SK-N-SH (cell line): ENCODE results near the gene CTNNA3. TPM values are rescaled to one million over a fixed set of nuclear protein-coding genes. Genes with fewer than 3 reads are reported as not detected.

ENCODE experiments used
- CTCF ChIA-PET: fragments of 300-600, 350-600 bp; formaldehyde crosslinking; extraction: SDS; loops from one replicate; lab custom pipeline; 2021; lab: Yijun Ruan, JAX
- POLR2A ChIA-PET: fragments of 350-600 bp; sonication (Branson Sonifier 250); formaldehyde crosslinking; extraction: SDS; loops from one replicate; lab custom pipeline; 2020; ENCODE audit warnings: antibody characterized with exemption, inconsistent platforms; lab: Yijun Ruan, JAX
- DNase-seq: peaks from one replicate; pipeline ENCODE4 v3.0.0; 2012
- H2AFZ ChIP-seq: fragments of 200-600 bp; sonication (generic); 2 replicates; pipeline ENCODE4 v1.8.1; 2016; ENCODE audit warnings: antibody characterized with exemption, mild to moderate bottlenecking, low read depth
- H3F3A ChIP-seq: fragments of 200-600 bp; sonication (generic); replicated peaks from 2 replicates; pipeline ENCODE3; 2016; ENCODE audit warnings: antibody characterized with exemption, mild to moderate bottlenecking; ENCODE audit not compliant: insufficient read depth
- H3K27ac ChIP-seq, 2 experiments: fragments of 200-500 bp in 1 of 2; fragments of 200-600 bp in 1 of 2; sonication (Bioruptor generic) in 1 of 2; sonication (generic), shearing (Covaris generic) in 1 of 2; 2 replicates each; pipeline versions ENCODE4 v1.5.1 to v1.6.1; 2014 to 2016; ENCODE audit warnings: low read depth in 2 of 2, inconsistent platforms in 1 of 2, low read length in 1 of 2, mild to moderate bottlenecking in 1 of 2, mixed read lengths in 1 of 2
- H3K27me3 ChIP-seq: fragments of 200-600 bp; sonication (generic), shearing (Covaris generic); 2 replicates; pipeline ENCODE4 v1.6.1; 2016; ENCODE audit warnings: mixed run types; ENCODE audit not compliant: insufficient read depth
- H3K36me3 ChIP-seq, 2 experiments: fragments of 200-500 bp in 1 of 2; fragments of 200-600 bp in 1 of 2; sonication (Bioruptor generic) in 1 of 2; sonication (generic) in 1 of 2; replicated peaks in 1 of 2; 2 replicates each; pipeline versions ENCODE3 to v1.5.1; 2014 to 2016; ENCODE audit warnings: low read length in 1 of 2, mild to moderate bottlenecking in 1 of 2; ENCODE audit not compliant: insufficient read depth in 2 of 2, control insufficient read depth in 1 of 2
- H3K4me1 ChIP-seq, 2 experiments: fragments of 200-500 bp in 1 of 2; fragments of 200-600 bp in 1 of 2; sonication (Bioruptor generic) in 1 of 2; sonication (generic), shearing (Covaris generic) in 1 of 2; 2 replicates each; pipeline versions ENCODE4 v1.5.1 to v1.6.1; 2014 to 2016; ENCODE audit warnings: low read depth in 1 of 2, low read length in 1 of 2, mixed run types in 1 of 2; ENCODE audit not compliant: insufficient read depth in 2 of 2, control insufficient read depth in 1 of 2
- H3K4me2 ChIP-seq: fragments of 200-600 bp; sonication (generic), shearing (Covaris generic); 2 replicates; pipeline ENCODE4 v1.6.1; 2017; ENCODE audit warnings: mixed run types
- H3K4me3 ChIP-seq, 2 experiments: fragments of 200-500 bp in 1 of 2; fragments of 200-600 bp in 1 of 2; sonication (Bioruptor generic) in 1 of 2; sonication (generic), shearing (Covaris generic) in 1 of 2; 2 replicates each; pipeline versions ENCODE4 v1.5.1 to v1.8.1; 2014 to 2016; ENCODE audit warnings: low read depth in 2 of 2, inconsistent platforms in 1 of 2, low read length in 1 of 2, mild to moderate bottlenecking in 1 of 2, mixed read lengths in 1 of 2, moderate library complexity in 1 of 2
- H3K79me2 ChIP-seq: fragments of 200-600 bp; sonication (generic); 2 replicates; pipeline ENCODE4 v1.8.1; 2017; ENCODE audit warnings: mild to moderate bottlenecking; ENCODE audit not compliant: insufficient read depth
- H3K9ac ChIP-seq: fragments of 200-600 bp; sonication (generic); 2 replicates; pipeline ENCODE4 v1.6.1; 2017; ENCODE audit warnings: mixed run types
- H3K9me2 ChIP-seq: fragments of 200-600 bp; sonication (generic); 2 replicates; pipeline ENCODE4 v1.6.1; 2017; ENCODE audit warnings: mixed run types
- H3K9me3 ChIP-seq: fragments of 200-600 bp; sonication (generic); 2 replicates; pipeline ENCODE4 v1.6.1; 2017; ENCODE audit warnings: mixed run types, mild to moderate bottlenecking, moderate library complexity
- H4K20me1 ChIP-seq: fragments of 200-600 bp; sonication (generic); 2 replicates; pipeline ENCODE4 v1.6.1; 2017; ENCODE audit warnings: mild to moderate bottlenecking, mixed run types; ENCODE audit not compliant: insufficient read depth
- CTCF ChIP-seq: fragments of 200-600 bp; sonication (generic); IDR thresholded peaks from 2 replicates; pipeline ENCODE4 v1.6.1; 2017; ENCODE audit warnings: antibody characterized with exemption, mild to moderate bottlenecking, moderate library complexity
- EP300 ChIP-seq, 2 experiments: IDR thresholded peaks; 2 replicates each; pipeline versions ENCODE4 v1.4.0 to v1.6.1; 2012; ENCODE audit warnings: borderline replicate concordance in 1 of 2, low read depth in 1 of 2, low read length in 1 of 2
- FOSL2 ChIP-seq: IDR thresholded peaks from 2 replicates; pipeline ENCODE4 v1.4.0; 2012; ENCODE audit warnings: low read depth, mild to moderate bottlenecking, moderate library complexity, borderline replicate concordance
- GATA2 ChIP-seq: sonication (generic); formaldehyde crosslinking; IDR thresholded peaks from 2 replicates; pipeline ENCODE4 v1.5.0; 2020; ENCODE audit warnings: mild to moderate bottlenecking, missing genetic modification reagents
- MAX ChIP-seq: IDR thresholded peaks from 2 replicates; pipeline ENCODE4 v1.4.0; 2012; ENCODE audit warnings: low read depth
- POLR2AphosphoS5 ChIP-seq: IDR thresholded peaks from 2 replicates; pipeline ENCODE4 v1.6.1; 2012; ENCODE audit warnings: low read depth, low read length
- REST ChIP-seq: IDR thresholded peaks from 2 replicates; pipeline ENCODE4 v1.6.1; 2012; ENCODE audit warnings: mild to moderate bottlenecking, low read depth, low read length, moderate library complexity
- RXRA ChIP-seq: IDR thresholded peaks from 2 replicates; pipeline ENCODE4 v1.4.0; 2012; ENCODE audit warnings: low read depth, mild to moderate bottlenecking, borderline replicate concordance
- SIN3A ChIP-seq: IDR thresholded peaks from 2 replicates; pipeline ENCODE4 v1.6.1; 2012; ENCODE audit warnings: low read depth, mild to moderate bottlenecking, low read length, moderate library complexity, borderline replicate concordance
- TAF1 ChIP-seq: IDR thresholded peaks from 2 replicates; pipeline ENCODE4 v1.6.1; 2012; ENCODE audit warnings: low read depth, mild to moderate bottlenecking, low read length, moderate library complexity, borderline replicate concordance
- TCF12 ChIP-seq: IDR thresholded peaks from 2 replicates; pipeline ENCODE4 v1.4.0; 2012
- USF1 ChIP-seq: IDR thresholded peaks from 2 replicates; pipeline ENCODE4 v1.4.0; 2012; ENCODE audit warnings: low read depth, borderline replicate concordance
- YY1 ChIP-seq: IDR thresholded peaks from 2 replicates; pipeline ENCODE4 v1.4.0; 2012; ENCODE audit warnings: low read depth, mild to moderate bottlenecking
- ZBTB33 ChIP-seq: IDR thresholded peaks from 2 replicates; pipeline ENCODE4 v1.4.0; 2012; ENCODE audit warnings: low read depth, borderline replicate concordance
- WGBS: methylation state at CpG from one replicate; pipeline ENCODE4 v1.1.6; 2017; ENCODE audit warnings: low lambda C conversion rate; 5-methylcytosine and 5-hydroxymethylcytosine counted together
- polyA plus RNA-seq, 3 experiments: library from polyadenylated mRNA; depleted of rRNA; stranded (reverse); fragments of >200 nt; gene quantifications; 2 replicates each; pipeline ENCODE4 v1.2.3, GENCODE V29; 2012

The CTNNA3 gene
- polyA plus RNA-seq, 1 of the 3 experiments (the other 2 are of a cell fraction), result not detected

GRCh38 chr10:67519434-67519833 lies 176.6 kb downstream of the CTNNA3 start:
- Histone ChIP-seq H3K36me3 (no peaks in the 10 kb centered on the region), H3K4me2 (no peak overlapping the region), H3K27me3 (no peaks in the 10 kb centered on the region; the same call in 1 of the 2 replicates), H3K9ac (no peak overlapping the region), H4K20me1 (no peaks in the 10 kb centered on the region), H3K9me3 (no peaks in the 10 kb centered on the region), H3F3A (no peaks in the 10 kb centered on the region), H3K9me2 (no peaks in the 10 kb centered on the region), H3K4me1 (no peaks in the 10 kb centered on the region), H3K79me2 (no peaks in the 10 kb centered on the region), H3K4me3 (no peak overlapping the region), H3K27ac (no peak overlapping the region), H2AFZ (no peak overlapping the region)
- TF ChIP-seq EP300 (IDR thresholded peaks at IDR 0.05; ENCODE audit: borderline replicate concordance in 1 of 2, low read depth in 1 of 2, low read length in 1 of 2) (no peak), YY1 (no peak), CTCF (no peak), SIN3A (no peak), TAF1 (no peak), TCF12 (no peak), MAX (no peak), RXRA (no peak), FOSL2 (no peak), GATA2 (CRISPR knock-in tag) (no peak), ZBTB33 (no peak), POLR2AphosphoS5 (no peak), USF1 (no peak)
- DNase-seq, result no peak
- ChIA-PET POLR2A (no interaction called here), CTCF (interaction anchor here (2.2 kb wide), 1 partner anchor 17 kb away, joined by 5 read pairs; no protein-coding TSS in a partner anchor)
- 50% methylated on average over 2 of the region's 2 CpGs for WGBS

GRCh38 chr10:67518756-67519155 lies 177.2 kb downstream of the CTNNA3 start:
- Histone ChIP-seq H3K79me2 (no peaks in the 10 kb centered on the region), H3K27ac (no peak overlapping the region), H3K4me2 (no peak overlapping the region), H3K27me3 (no peaks in the 10 kb centered on the region), H3K9ac (no peak overlapping the region), H3K36me3 (no peaks in the 10 kb centered on the region), H4K20me1 (no peaks in the 10 kb centered on the region), H3K4me3 (no peak overlapping the region), H2AFZ (no peak overlapping the region), H3K9me3 (no peaks in the 10 kb centered on the region), H3K9me2 (no peaks in the 10 kb centered on the region), H3F3A (no peaks in the 10 kb centered on the region), H3K4me1 (no peaks in the 10 kb centered on the region)
- no peak for TF ChIP-seq REST
- POLR2A ChIA-PET, result no interaction called here
- DNase-seq, result no peak
- CTCF ChIA-PET, result interaction anchor here (1.2 kb wide), 1 partner anchor 261 kb away, joined by 3 read pairs; no protein-coding TSS in a partner anchor
- 20% methylated on average over 4 of the region's 4 CpGs for WGBS
